Measurements from ENCODE around the gene MCM6. TPM values are rescaled to one million over a fixed set of nuclear protein-coding genes. Genes with fewer than 3 reads are reported as not detected.
"Not testable (repeated sequence)": the region's sequence is repeated elsewhere in the genome, so short reads cannot be mapped to it uniquely, and the experiment has no call there.

MCM6 gene
- total RNA-seq, 1 donor from 2014 or later = 197 TPM

- H3K9me3 Mint-ChIP-seq = peaks cover 9% of the 10 kb centered on the region
- intact Hi-C loops (cut with micrococcal nuclease) = loop anchor here (5.0 kb wide), 1 partner anchor 797 kb away; no protein-coding TSS in a partner anchor
- H3K27ac Mint-ChIP-seq = no peak overlapping the region
- peaks cover 28% of the 10 kb centered on the region for H3K36me3 Mint-ChIP-seq (ENCODE audit: low read depth)
- peaks cover 12% of the 10 kb centered on the region for H3K4me1 Mint-ChIP-seq
- no peaks in the 10 kb centered on the region for H3K27me3 Mint-ChIP-seq
- no peak for DNase-seq
- no peak overlapping the region for H3K4me3 Mint-ChIP-seq
Observed at GRCh38 chr2:135799738-135800137, 76.5 kb downstream of the MCM6 start.

- Mint-ChIP-seq H3K27me3 (no peaks in the 10 kb centered on the region), H3K27ac (no peak overlapping the region), H3K4me3 (no peak overlapping the region), H3K36me3 (ENCODE audit: low read depth) (peaks cover 27% of the 10 kb centered on the region), H3K9me3 (peaks cover 9% of the 10 kb centered on the region), H3K4me1 (peaks cover 15% of the 10 kb centered on the region)
- no peak for DNase-seq
- intact Hi-C loops (cut with micrococcal nuclease) = loop anchor here (5.0 kb wide), 1 partner anchor 796 kb away; no protein-coding TSS in a partner anchor
Observed at GRCh38 chr2:135798762-135799161, 77.5 kb downstream of the MCM6 start.

DNA sequence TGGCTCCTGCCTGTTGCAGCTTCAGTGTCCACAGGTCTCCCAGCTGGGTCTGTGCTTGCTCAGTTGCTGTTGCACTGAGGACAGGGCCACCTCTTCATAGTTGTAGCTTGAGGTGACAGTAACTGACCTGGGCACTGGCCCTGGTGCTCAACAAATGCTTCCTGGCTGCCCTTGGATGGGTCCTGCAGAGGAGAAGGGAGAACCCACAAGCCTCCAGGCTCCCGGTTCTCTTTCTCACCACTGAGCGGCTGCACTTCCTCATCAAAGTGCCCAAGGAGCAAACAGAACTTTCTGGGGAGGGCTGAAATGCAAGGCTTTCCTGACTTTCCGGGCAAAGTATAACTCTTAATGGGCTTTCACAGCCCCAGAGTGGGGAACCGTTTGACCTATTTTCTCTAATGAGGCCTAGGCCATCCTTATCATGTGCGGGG lies 78.0 kb downstream of the MCM6 start:
- Mint-ChIP-seq H3K27me3 (no peaks in the 10 kb centered on the region), H3K27ac (no peak overlapping the region), H3K36me3 (ENCODE audit: low read depth) (peaks cover 27% of the 10 kb centered on the region), H3K9me3 (peaks cover 9% of the 10 kb centered on the region), H3K4me3 (no peak overlapping the region), H3K4me1 (peaks cover 15% of the 10 kb centered on the region)
- no peak for DNase-seq
- intact Hi-C loops (cut with micrococcal nuclease) = loop anchor here (5.0 kb wide), 1 partner anchor 796 kb away; no protein-coding TSS in a partner anchor

DNA sequence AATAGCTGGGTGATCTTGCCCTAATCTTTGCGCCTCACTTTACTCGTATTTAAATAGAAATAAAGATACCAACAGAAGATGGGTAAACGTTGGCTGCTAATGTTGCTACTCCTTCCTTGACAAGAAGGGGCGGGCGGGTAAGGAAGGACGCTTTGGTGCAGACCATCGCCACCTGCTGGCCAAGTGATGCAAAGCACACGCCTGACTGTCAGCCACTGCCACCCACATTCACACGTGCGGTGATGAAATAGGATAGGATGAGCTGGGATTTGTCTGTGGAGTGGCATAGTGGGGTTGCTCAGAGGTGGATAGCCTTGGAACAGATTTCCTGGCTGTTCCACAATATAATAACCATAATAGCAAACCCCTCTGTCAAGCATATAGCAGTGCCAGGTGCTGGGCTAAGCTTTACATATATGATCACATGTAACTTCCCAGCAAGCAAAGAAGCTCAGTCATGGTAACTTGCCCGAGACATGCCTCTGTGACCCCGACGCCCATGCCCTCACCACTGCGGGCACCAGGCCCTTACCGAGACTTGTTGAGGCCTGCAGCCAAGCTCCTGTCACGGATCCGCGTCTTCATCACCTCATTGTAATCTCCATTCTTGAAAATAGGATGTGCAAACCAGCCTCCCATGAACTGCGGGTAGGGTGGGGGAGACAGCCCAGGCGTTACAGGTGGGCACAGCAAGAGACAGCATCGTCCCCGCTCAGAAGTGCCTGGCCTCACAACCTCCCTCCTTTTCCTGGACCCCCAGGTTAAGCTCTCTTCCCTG lies 78.6 kb downstream of the MCM6 start:
- DNase-seq = peak; percentile 92
- peaks cover 15% of the 10 kb centered on the region for H3K4me1 Mint-ChIP-seq
- intact Hi-C loops (cut with micrococcal nuclease) = loop anchor here (1.0 to 5.0 kb wide), 3 partner anchors 18 to 795 kb away; partner anchors contain the start of gene UBXN4
- H3K27me3 Mint-ChIP-seq = no peaks in the 10 kb centered on the region
- H3K4me3 Mint-ChIP-seq = no peak overlapping the region
- H3K27ac Mint-ChIP-seq = peak overlapping the region; percentile 34
- peaks cover 24% of the 10 kb centered on the region for H3K36me3 Mint-ChIP-seq (ENCODE audit: low read depth)
- peaks cover 9% of the 10 kb centered on the region for H3K9me3 Mint-ChIP-seq

- peaks cover 4% of the 10 kb centered on the region for H3K9me3 Mint-ChIP-seq
- peaks cover 17% of the 10 kb centered on the region for H3K4me1 Mint-ChIP-seq
- H3K27ac Mint-ChIP-seq = no peak overlapping the region
- no peak overlapping the region for H3K4me3 Mint-ChIP-seq
- intact Hi-C loops (cut with micrococcal nuclease) = loop anchor here (1.0 to 5.0 kb wide), 3 partner anchors 19 to 794 kb away; partner anchors contain the start of gene UBXN4
- no peaks in the 10 kb centered on the region for H3K27me3 Mint-ChIP-seq
- no peak for DNase-seq
- H3K36me3 Mint-ChIP-seq (ENCODE audit: low read depth) = peaks cover 18% of the 10 kb centered on the region
Observed at GRCh38 chr2:135796606-135797005, 79.6 kb downstream of the MCM6 start.

DNA sequence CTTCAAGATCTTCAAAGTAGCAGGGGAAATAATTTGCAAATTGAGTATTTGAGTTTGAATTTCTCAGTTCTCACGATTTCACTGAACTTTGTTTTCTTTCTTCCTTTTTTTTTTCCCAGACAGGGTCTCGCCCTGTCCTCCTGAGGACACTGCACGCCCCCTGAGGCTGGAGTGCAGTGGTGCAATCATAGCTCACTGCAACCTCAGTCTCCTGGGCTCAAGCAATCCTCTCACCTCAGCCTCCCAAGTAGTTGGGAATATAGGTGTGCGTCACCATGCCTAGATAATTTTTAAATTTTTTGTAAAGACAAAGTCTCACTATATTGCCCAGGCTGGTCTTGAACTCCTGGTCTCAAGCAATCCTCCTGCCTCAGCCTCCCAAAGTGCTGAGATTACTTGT lies 80.6 kb downstream of the MCM6 start:
- H3K4me3 Mint-ChIP-seq, H3K27ac Mint-ChIP-seq, H3K9me3 Mint-ChIP-seq, H3K27me3 Mint-ChIP-seq, DNase-seq: not testable (repeated sequence)
- H3K36me3 Mint-ChIP-seq (ENCODE audit: low read depth) = peaks cover 12% of the 10 kb centered on the region
- peaks cover 17% of the 10 kb centered on the region for H3K4me1 Mint-ChIP-seq
- intact Hi-C loops (cut with micrococcal nuclease) = loop anchor here (5.0 kb wide), 1 partner anchor 793 kb away; no protein-coding TSS in a partner anchor

DNA sequence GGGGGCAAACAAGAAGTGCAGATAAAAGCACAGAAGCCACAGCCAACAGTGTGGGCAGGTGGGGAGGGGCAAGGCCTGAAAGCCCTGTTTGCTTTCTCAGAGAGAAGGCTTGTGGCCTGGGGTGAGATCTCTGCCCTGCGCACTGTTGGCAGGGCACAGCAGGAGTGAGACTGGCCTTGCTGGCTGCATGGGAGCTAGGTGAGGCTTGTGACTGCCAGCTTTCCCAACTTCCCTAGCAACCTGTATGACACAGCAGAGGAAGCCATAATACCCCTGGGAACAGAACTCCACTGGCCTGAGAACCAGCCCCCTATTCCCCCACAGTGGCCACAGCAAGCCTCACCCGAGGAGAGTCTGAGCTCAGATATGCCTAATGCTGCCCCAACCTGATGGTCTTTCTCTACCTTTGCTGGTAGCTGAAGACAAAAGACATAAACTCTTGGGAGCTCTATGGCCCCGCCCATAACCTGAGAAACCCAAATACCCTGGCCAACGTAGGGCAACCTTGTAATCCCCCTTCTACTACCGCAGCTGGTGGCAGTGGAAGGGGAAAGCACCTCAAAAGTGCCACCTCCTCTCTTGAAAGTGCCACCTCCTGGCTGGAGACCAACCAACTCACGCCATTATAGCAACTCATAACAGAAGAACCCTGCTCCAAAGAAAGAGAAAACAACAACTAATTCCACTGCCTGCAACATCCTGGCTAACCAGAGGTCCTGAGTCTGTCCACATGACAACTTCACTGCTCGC lies 83.7 kb downstream of the MCM6 start:
- intact Hi-C loops (cut with micrococcal nuclease) = no loop called here
- DNase-seq = no peak
- H3K4me1 Mint-ChIP-seq = peaks cover 14% of the 10 kb centered on the region
- H3K27ac Mint-ChIP-seq = no peak overlapping the region
- H3K4me3 Mint-ChIP-seq = no peak overlapping the region
- peaks cover 1% of the 10 kb centered on the region for H3K36me3 Mint-ChIP-seq (ENCODE audit: low read depth)
- H3K9me3 Mint-ChIP-seq = no peaks in the 10 kb centered on the region
- no peaks in the 10 kb centered on the region for H3K27me3 Mint-ChIP-seq

- peaks cover 12% of the 10 kb centered on the region for H3K4me1 Mint-ChIP-seq
- H3K27ac Mint-ChIP-seq = no peak overlapping the region
- H3K9me3 Mint-ChIP-seq = no peaks in the 10 kb centered on the region
- intact Hi-C loops (cut with micrococcal nuclease) = no loop called here
- no peaks in the 10 kb centered on the region for H3K27me3 Mint-ChIP-seq
- H3K36me3 Mint-ChIP-seq (ENCODE audit: low read depth) = peaks cover 7% of the 10 kb centered on the region
- DNase-seq = no peak
- H3K4me3 Mint-ChIP-seq = no peak overlapping the region
Observed at GRCh38 chr2:135791418-135792190, 84.6 kb downstream of the MCM6 start.

- Mint-ChIP-seq H3K4me3 (no peak overlapping the region), H3K4me1 (peaks cover 9% of the 10 kb centered on the region), H3K27ac (no peak overlapping the region), H3K27me3 (no peaks in the 10 kb centered on the region), H3K9me3 (no peaks in the 10 kb centered on the region), H3K36me3 (ENCODE audit: low read depth) (peaks cover 15% of the 10 kb centered on the region)
- DNase-seq = no peak
- intact Hi-C loops (cut with micrococcal nuclease) = no loop called here
Observed at GRCh38 chr2:135790423-135790822, 85.8 kb downstream of the MCM6 start.

Other genes starting within 250 kb of the MCM6 start
- 116 and 127 TPM in 2 replicates for gene UBXN4, start 134.6 kb downstream of the MCM6 start, total RNA-seq
- gene LCT, start 39.3 kb downstream of the MCM6 start, total RNA-seq = 0.31 and 0.51 TPM in 2 replicates
- 153 and 160 TPM in 2 replicates for gene DARS1, start 109.2 kb upstream of the MCM6 start, total RNA-seq
- gene CXCR4, start 241.7 kb upstream of the MCM6 start, total RNA-seq = 88.8 and 92.7 TPM in 2 replicates